GM19043 (cell line): ENCODE measurements around the gene SLC35F3.
"Not testable (repeated sequence)": the region's sequence is repeated elsewhere in the genome, so short reads cannot be mapped to it uniquely, and the experiment has no call there.

Source experiments
- ATAC-seq: cut with Tn5 transposase; IDR thresholded peaks from one replicate; pipeline ENCODE4 v1.9.1; 2021; ENCODE audit warnings: low read depth; ENCODE audit not compliant: unreplicated experiment

The SLC35F3 gene

GRCh38 chr1:234134878-234135277 is 230.4 kb downstream of the SLC35F3 start:
- no peak for ATAC-seq

- no peak for ATAC-seq
Measured at GRCh38 chr1:234135501-234135900, 231.0 kb downstream of the SLC35F3 start.

GRCh38 chr1:234136073-234136472 is 231.6 kb downstream of the SLC35F3 start:
- ATAC-seq = no peak

GRCh38 chr1:234139966-234140365 is 235.5 kb downstream of the SLC35F3 start:
- ATAC-seq = no peak

- no peak for ATAC-seq
Measured at GRCh38 chr1:234140388-234140787, 235.9 kb downstream of the SLC35F3 start.

GRCh38 chr1:234141006-234141405 is 236.5 kb downstream of the SLC35F3 start:
- ATAC-seq = no peak

- ATAC-seq = no peak
Measured at GRCh38 chr1:234143681-234144080, 239.2 kb downstream of the SLC35F3 start.

- ATAC-seq = no peak
Measured at GRCh38 chr1:234144901-234145300, 240.4 kb downstream of the SLC35F3 start.

- no peak for ATAC-seq
Measured at GRCh38 chr1:234148350-234148749, 243.9 kb downstream of the SLC35F3 start.

GRCh38 chr1:234148816-234149215 is 244.3 kb downstream of the SLC35F3 start:
- ATAC-seq = no peak

GRCh38 chr1:234149217-234149616 is 244.7 kb downstream of the SLC35F3 start:
- ATAC-seq = no peak

- ATAC-seq = no peak
Measured at GRCh38 chr1:234150892-234151291, 246.4 kb downstream of the SLC35F3 start.

GRCh38 chr1:234152344-234152743 is 247.9 kb downstream of the SLC35F3 start:
- ATAC-seq = not testable (repeated sequence)

GRCh38 chr1:234154320-234155251 is 250.1 kb downstream of the SLC35F3 start:
- ATAC-seq = peak; percentile 71

- no peak for ATAC-seq
Measured at GRCh38 chr1:234162661-234163060, 258.2 kb downstream of the SLC35F3 start.

- ATAC-seq = no peak
Measured at GRCh38 chr1:234163267-234163919, 258.9 kb downstream of the SLC35F3 start.

GRCh38 chr1:234164098-234164709 is 259.7 kb downstream of the SLC35F3 start:
- no peak for ATAC-seq

- ATAC-seq = no peak
Measured at GRCh38 chr1:234168061-234168724, 263.7 kb downstream of the SLC35F3 start.

GRCh38 chr1:234169161-234169849 is 264.8 kb downstream of the SLC35F3 start:
- no peak for ATAC-seq

- no peak for ATAC-seq
Measured at GRCh38 chr1:234170067-234170466, 265.6 kb downstream of the SLC35F3 start.
